GM21576 (cell line): ENCODE measurements around the gene SMOC2.

Source experiments
- ATAC-seq: cut with Tn5 transposase; IDR thresholded peaks from one replicate; pipeline ENCODE4 v1.9.1; 2021; ENCODE audit warnings: mild to moderate bottlenecking, moderate library complexity; ENCODE audit not compliant: unreplicated experiment

Gene SMOC2

GRCh38 chr6:168441434-168442391 is 729 bp downstream of the SMOC2 start:
- ATAC-seq: no peak

GRCh38 chr6:168442646-168443045 is 1.7 kb downstream of the SMOC2 start:
- ATAC-seq: no peak

GRCh38 chr6:168447282-168447681 is 6.3 kb downstream of the SMOC2 start:
- no peak for ATAC-seq

- no peak for ATAC-seq
Observed at GRCh38 chr6:168447700-168448099, 6.7 kb downstream of the SMOC2 start.

GRCh38 chr6:168448243-168448855 is 7.4 kb downstream of the SMOC2 start:
- ATAC-seq: no peak

GRCh38 chr6:168450917-168451316 is 9.9 kb downstream of the SMOC2 start:
- no peak for ATAC-seq

GRCh38 chr6:168451805-168452517 is 11.0 kb downstream of the SMOC2 start:
- ATAC-seq: no peak

- no peak for ATAC-seq
Observed at GRCh38 chr6:168452685-168453377, 11.8 kb downstream of the SMOC2 start.

- no peak for ATAC-seq
Observed at GRCh38 chr6:168455847-168456530, 15.0 kb downstream of the SMOC2 start.

GRCh38 chr6:168456907-168457652 is 16.1 kb downstream of the SMOC2 start:
- no peak for ATAC-seq

- no peak for ATAC-seq
Observed at GRCh38 chr6:168457653-168457934, 16.6 kb downstream of the SMOC2 start.

- no peak for ATAC-seq
Observed at GRCh38 chr6:168458101-168458500, 17.1 kb downstream of the SMOC2 start.

GRCh38 chr6:168459572-168459971 is 18.6 kb downstream of the SMOC2 start:
- ATAC-seq: no peak

- ATAC-seq: no peak
Observed at GRCh38 chr6:168462289-168462853, 21.4 kb downstream of the SMOC2 start.

GRCh38 chr6:168464546-168464945 is 23.6 kb downstream of the SMOC2 start:
- no peak for ATAC-seq

- no peak for ATAC-seq
Observed at GRCh38 chr6:168468045-168468444, 27.1 kb downstream of the SMOC2 start.

GRCh38 chr6:168469521-168469920 is 28.5 kb downstream of the SMOC2 start:
- ATAC-seq: no peak

- no peak for ATAC-seq
Observed at GRCh38 chr6:168469926-168470325, 28.9 kb downstream of the SMOC2 start.

- ATAC-seq: no peak
Observed at GRCh38 chr6:168472363-168472762, 31.4 kb downstream of the SMOC2 start.

- ATAC-seq: no peak
Observed at GRCh38 chr6:168473197-168473596, 32.2 kb downstream of the SMOC2 start.
